Neural cell (in vitro differentiated cells): ENCODE data around the gene PDILT. TPM values are rescaled to one million over a fixed set of nuclear protein-coding genes. Genes with fewer than 3 reads are reported as not detected.

Experiments used
- H2AFZ ChIP-seq: fragments of 200-600, 300-800 bp; sonication (generic), shearing (Covaris generic); 2 replicates; pipeline ENCODE4 v1.6.0; 2014; ENCODE audit warnings: low read depth, mild to moderate bottlenecking, antibody characterized with exemption, low read length, moderate library complexity
- H3F3A ChIP-seq: fragments of 200-600 bp; shearing (Covaris generic); 2 replicates; pipeline ENCODE4 v1.6.1; 2016; ENCODE audit warnings: mild to moderate bottlenecking, moderate library complexity, mixed read lengths, antibody characterized with exemption, low read length; ENCODE audit not compliant: insufficient read depth, poor library complexity, severe bottlenecking
- H3K27ac ChIP-seq: fragments of 200-600, 300-800 bp; sonication (generic), shearing (Covaris generic); 2 replicates; pipeline ENCODE4 v1.5.1; 2014; ENCODE audit warnings: mild to moderate bottlenecking, low read length, moderate library complexity
- H3K27me3 ChIP-seq: fragments of 300-800, 200-600 bp; sonication (generic), shearing (Covaris generic); 2 replicates; pipeline ENCODE4 v1.6.0; 2014; ENCODE audit warnings: mild to moderate bottlenecking, low read depth, low read length, moderate library complexity; ENCODE audit not compliant: insufficient read depth
- H3K36me3 ChIP-seq: fragments of 300-800, 200-600 bp; sonication (generic), shearing (Covaris generic); 2 replicates; pipeline ENCODE4 v1.5.1; 2014; ENCODE audit warnings: mild to moderate bottlenecking, antibody characterized with exemption, low read length, moderate library complexity; ENCODE audit not compliant: insufficient read depth
- H3K4me2 ChIP-seq: fragments of 300-800, 200-600 bp; sonication (generic), shearing (Covaris generic); 2 replicates; pipeline ENCODE4 v1.6.0; 2014; ENCODE audit warnings: mild to moderate bottlenecking, low read length
- H3K4me3 ChIP-seq: fragments of 300-800, 200-600 bp; sonication (generic), shearing (Covaris generic); 2 replicates; pipeline ENCODE4 v1.5.1; 2014; ENCODE audit warnings: mild to moderate bottlenecking, low read length, moderate library complexity
- H3K79me2 ChIP-seq: fragments of 200-600 bp; shearing (Covaris generic); replicated peaks from 2 replicates; pipeline ENCODE4 v1.6.0; 2014; ENCODE audit warnings: mild to moderate bottlenecking, low read length, moderate library complexity; ENCODE audit not compliant: insufficient read depth
- H3K9ac ChIP-seq: fragments of 300-800, 200-600 bp; sonication (generic), shearing (Covaris generic); 2 replicates; pipeline ENCODE4 v1.6.1; 2016; ENCODE audit warnings: mild to moderate bottlenecking, low read length, mixed read lengths
- H3K9me2 ChIP-seq: fragments of 200-600 bp; shearing (Covaris generic); 2 replicates; pipeline ENCODE4 v1.6.1; 2016; ENCODE audit warnings: mild to moderate bottlenecking, low read length, mixed read lengths; ENCODE audit not compliant: insufficient read depth
- H3K9me3 ChIP-seq: fragments of 200-600, 300-800 bp; sonication (generic), shearing (Covaris generic); 2 replicates; pipeline ENCODE4 v1.6.1; 2016; ENCODE audit warnings: mild to moderate bottlenecking, mixed run types, low read length, moderate library complexity, mixed read lengths
- H4K20me1 ChIP-seq: fragments of 200-600 bp; shearing (Covaris generic); 2 replicates; pipeline ENCODE4 v1.6.1; 2016; ENCODE audit warnings: mild to moderate bottlenecking, mixed run types; ENCODE audit not compliant: insufficient read depth
- CTCF ChIP-seq: fragments of 450-650 bp; IDR thresholded peaks from 2 replicates; pipeline ENCODE4 v1.5.1; 2014; ENCODE audit warnings: antibody characterized with exemption, mild to moderate bottlenecking, moderate library complexity; ENCODE audit not compliant: poor library complexity, severe bottlenecking
- EP300 ChIP-seq: fragments of 450-650 bp; conservative IDR thresholded peaks from 2 replicates; pipeline ENCODE4 v1.6.1; 2014; ENCODE audit warnings: antibody characterized with exemption, mild to moderate bottlenecking, moderate library complexity; ENCODE audit not compliant: poor library complexity, severe bottlenecking
- EZH2 ChIP-seq: fragments of 200-600, 300-800 bp; shearing (Covaris generic), sonication (generic); IDR thresholded peaks from 2 replicates; pipeline ENCODE4 v1.6.1; 2014; ENCODE audit warnings: antibody characterized with exemption, low read length, borderline replicate concordance, mild to moderate bottlenecking; ENCODE audit not compliant: insufficient read depth, poor library complexity, severe bottlenecking
- MXI1 ChIP-seq: fragments of 450-650 bp; conservative IDR thresholded peaks from 2 replicates; pipeline ENCODE4 v1.6.1; 2014; ENCODE audit warnings: antibody characterized with exemption, mild to moderate bottlenecking; ENCODE audit not compliant: poor library complexity, severe bottlenecking
- POLR2AphosphoS5 ChIP-seq: IDR thresholded peaks from 2 replicates; pipeline ENCODE4 v1.6.1; 2012
- RAD21 ChIP-seq: fragments of 450-650 bp; conservative IDR thresholded peaks from 2 replicates; pipeline ENCODE4 v1.6.1; 2014; ENCODE audit warnings: antibody characterized with exemption, mild to moderate bottlenecking, moderate library complexity
- REST ChIP-seq: IDR thresholded peaks from 2 replicates; pipeline ENCODE4 v1.6.1; 2012; ENCODE audit warnings: borderline replicate concordance
- SMC3 ChIP-seq: fragments of 450-650 bp; conservative IDR thresholded peaks from 2 replicates; pipeline ENCODE4 v1.6.1; 2014; ENCODE audit warnings: antibody characterized with exemption, mild to moderate bottlenecking, moderate library complexity; ENCODE audit not compliant: poor library complexity
- TAF1 ChIP-seq: IDR thresholded peaks from 2 replicates; pipeline ENCODE4 v1.6.1; 2012; ENCODE audit warnings: low read depth
- polyA plus RNA-seq: library from polyadenylated mRNA; depleted of rRNA; stranded (reverse); fragments of >200 nt; gene quantifications from 2 replicates; pipeline ENCODE4 v1.2.3, GENCODE V29; 2014

PDILT gene
- polyA plus RNA-seq, 1 donor from 2014 or later: not detected

- Histone ChIP-seq H3K79me2 (no peaks in the 10 kb centered on the region), H3K9ac (no peak overlapping the region), H4K20me1 (no peaks in the 10 kb centered on the region), H3K27me3 (no peaks in the 10 kb centered on the region), H3F3A (no peaks in the 10 kb centered on the region), H3K27ac (no peak overlapping the region), H3K4me2 (no peak overlapping the region), H3K9me3 (no peaks in the 10 kb centered on the region), H3K4me3 (no peak overlapping the region), H2AFZ (no peak overlapping the region), H3K36me3 (no peaks in the 10 kb centered on the region), H3K9me2 (no peaks in the 10 kb centered on the region)
- TF ChIP-seq EZH2 (no peak), TAF1 (no peak), CTCF (no peak), MXI1 (no peak), SMC3 (no peak), REST (no peak), EP300 (no peak), POLR2AphosphoS5 (no peak)
Measured at GRCh38 chr16:20339744-20340143, 64.8 kb downstream of the PDILT start.

GRCh38 chr16:20336955-20337354, 67.6 kb downstream of the PDILT start:
- no peak overlapping the region for H2AFZ ChIP-seq
- no peaks in the 10 kb centered on the region for H3K27me3 ChIP-seq
- no peaks in the 10 kb centered on the region for H3K79me2 ChIP-seq
- no peak overlapping the region for H3K4me2 ChIP-seq
- H4K20me1 ChIP-seq: no peaks in the 10 kb centered on the region
- H3K9ac ChIP-seq: no peak overlapping the region
- no peak for TF ChIP-seq POLR2AphosphoS5
- no peaks in the 10 kb centered on the region for H3K9me3 ChIP-seq
- H3K36me3 ChIP-seq: no peaks in the 10 kb centered on the region
- H3K4me3 ChIP-seq: no peak overlapping the region
- no peaks in the 10 kb centered on the region for H3F3A ChIP-seq
- no peaks in the 10 kb centered on the region for H3K9me2 ChIP-seq
- H3K27ac ChIP-seq: no peak overlapping the region

- H2AFZ ChIP-seq: no peak overlapping the region
Measured at GRCh38 chr16:20334396-20334795, 70.1 kb downstream of the PDILT start.

More at GRCh38 chr16:20334396-20334795, 70.1 kb downstream of the PDILT start:
- no peak for TF ChIP-seq CTCF
- TF ChIP-seq SMC3: no peak
- TF ChIP-seq POLR2AphosphoS5: no peak
- no peak for TF ChIP-seq EP300
- no peak for TF ChIP-seq EZH2
- no peak for TF ChIP-seq TAF1
- no peak for TF ChIP-seq RAD21
- no peak for TF ChIP-seq REST
- no peak for TF ChIP-seq MXI1
- Histone ChIP-seq H3K9ac (no peak overlapping the region), H3K36me3 (no peaks in the 10 kb centered on the region), H3K27ac (no peak overlapping the region), H3K9me2 (no peaks in the 10 kb centered on the region), H3K4me2 (no peak overlapping the region), H4K20me1 (no peaks in the 10 kb centered on the region), H3F3A (no peaks in the 10 kb centered on the region), H3K27me3 (no peaks in the 10 kb centered on the region), H3K9me3 (no peaks in the 10 kb centered on the region), H3K4me3 (no peak overlapping the region), H3K79me2 (no peaks in the 10 kb centered on the region)
